ENCODE results near the gene NFAM1.

- TF ChIP-seq CTCF (IDR thresholded peaks at IDR 0.05) (no peak), EP300 (IDR thresholded peaks at IDR 0.05) (no peak), POLR2A (IDR thresholded peaks at IDR 0.05) (no peak), POLR2AphosphoS5 (IDR thresholded peaks at IDR 0.05) (no peak)
These were observed 100.1 kb downstream of the NFAM1 start for GRCh38 chr22:42332089-42332488.
